OCI-LY7 (cell line): ENCODE data around the gene SRGAP1.

ENCODE experiments used
- CTCF ChIP-seq: fragments of 200-600 bp; sonication (generic); conservative IDR thresholded peaks from 2 replicates; pipeline ENCODE4 v1.5.1; 2014; ENCODE audit warnings: mild to moderate bottlenecking, antibody characterized with exemption, low read length, moderate library complexity, mixed read lengths
- EZH2phosphoT487 ChIP-seq: fragments of 200-600 bp; sonication (generic); IDR thresholded peaks from 2 replicates; pipeline ENCODE4 v1.6.1; 2018; ENCODE audit warnings: low read depth, borderline replicate concordance, mild to moderate bottlenecking, mixed run types, antibody characterized with exemption, low read length, moderate library complexity, mixed read lengths

- TF ChIP-seq CTCF = no peak
- TF ChIP-seq EZH2phosphoT487 = no peak
Observed at GRCh38 chr12:63968673-63969072, 124.2 kb downstream of the SRGAP1 start.
